ENCODE data around the gene ELN. TPM values are rescaled to one million over a fixed set of nuclear protein-coding genes. Genes with fewer than 3 reads are reported as not detected.

Gene ELN
- total RNA-seq: 1.8 and 4.2 TPM in 2 replicates

DNA sequence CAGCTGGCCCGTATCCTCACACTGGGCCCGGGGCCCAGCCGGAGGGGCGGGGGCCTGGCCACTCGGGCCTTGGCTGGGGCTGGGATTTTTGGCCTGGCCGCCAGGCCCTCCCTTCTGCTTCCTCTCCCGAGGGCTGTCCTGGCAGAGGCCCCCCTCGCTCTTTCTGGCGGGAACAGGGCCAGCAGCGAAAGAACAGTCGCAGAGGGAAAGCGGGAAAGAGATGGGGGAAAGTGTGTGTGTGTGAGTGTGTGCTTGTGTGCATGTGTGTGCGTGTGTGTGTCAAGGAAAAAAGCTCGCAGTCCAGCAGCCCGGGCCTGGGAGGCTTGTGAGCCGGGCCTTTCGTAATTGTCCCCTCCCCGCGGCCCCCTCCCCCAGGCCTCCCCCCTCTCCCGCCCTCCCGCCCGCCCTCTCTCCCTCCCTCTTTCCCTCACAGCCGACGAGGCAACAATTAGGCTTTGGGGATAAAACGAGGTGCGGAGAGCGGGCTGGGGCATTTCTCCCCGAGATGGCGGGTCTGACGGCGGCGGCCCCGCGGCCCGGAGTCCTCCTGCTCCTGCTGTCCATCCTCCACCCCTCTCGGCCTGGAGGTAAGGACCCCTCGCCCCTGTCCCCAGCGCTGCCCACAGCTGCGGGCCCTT, at the start of gene ELN:
ELN (plus strand) TSS at position 491 of the 638 bp plus-strand sequence; CDS start at position 506, 15 bp downstream.

DNA sequence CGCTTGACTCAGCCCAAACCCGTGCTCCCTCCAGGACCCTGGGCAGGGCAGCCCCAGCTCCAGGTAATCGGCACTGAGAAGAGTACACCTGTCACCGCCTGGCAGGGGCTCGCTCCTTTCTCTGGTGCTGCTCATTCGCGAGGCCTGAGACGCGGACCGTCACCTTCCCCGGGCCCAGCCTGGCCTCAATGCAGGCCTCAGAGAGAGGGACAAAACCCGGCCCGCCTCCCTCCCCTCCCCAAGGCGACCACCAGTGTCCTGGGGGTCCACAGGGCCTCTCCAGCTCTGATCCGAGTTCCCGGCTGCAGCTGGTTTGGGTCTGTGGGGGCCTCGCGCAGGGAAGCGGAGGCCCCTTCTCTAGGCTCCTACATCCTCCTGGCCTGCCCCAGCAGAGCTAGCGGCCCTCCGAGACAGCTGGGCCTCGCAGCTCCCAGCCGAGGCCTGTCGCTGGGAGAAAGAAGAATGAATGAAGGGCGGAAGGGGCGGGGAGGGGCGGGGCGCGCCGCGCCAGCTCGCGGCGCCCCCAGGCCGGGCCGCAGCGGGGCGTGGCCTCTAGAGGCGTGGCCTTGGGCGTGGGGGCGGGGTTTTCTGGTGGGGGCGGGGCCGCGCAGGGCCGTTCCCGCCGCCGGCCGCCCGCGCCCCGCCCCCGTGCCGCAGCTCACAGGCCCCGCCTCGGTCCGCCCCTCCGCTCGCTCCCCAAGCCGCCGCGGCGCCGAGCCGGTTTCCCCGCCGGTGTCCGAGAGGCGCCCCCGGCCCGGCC, 55.3 kb downstream of the ELN start, which contains the start of gene LIMK1:
LIMK1 (plus strand) TSS at position 688 of the 760 bp plus-strand sequence. CDS start 187 bp downstream, outside the sequence.

Other genes with a start within 250 kb of the ELN start
- 0.14 and 1.5 TPM in 2 replicates for gene CLDN4, start 197.2 kb upstream of the ELN start, total RNA-seq
- gene METTL27, start 185.7 kb upstream of the ELN start, total RNA-seq: 2.3 and 7.4 TPM in 2 replicates
- gene TMEM270, start 167.0 kb upstream of the ELN start, total RNA-seq: not detected in 2 replicates
- 36.6 and 57.0 TPM in 2 replicates for gene LIMK1, start 55.6 kb downstream of the ELN start, total RNA-seq
- 358 and 393 TPM in 2 replicates for gene EIF4H, start 146.2 kb downstream of the ELN start, total RNA-seq
- gene LAT2, start 181.8 kb downstream of the ELN start, total RNA-seq: 0.14 and 0.55 TPM in 2 replicates
- gene RFC2, start 226.2 kb downstream of the ELN start, total RNA-seq: 8.8 and 9.5 TPM in 2 replicates

Data from smooth muscle cell of bladder (primary cell).